IMR-90 (cell line): ENCODE measurements around the gene ADAMTS9. TPM values are rescaled to one million over a fixed set of nuclear protein-coding genes. Genes with fewer than 3 reads are reported as not detected.

Experiments
- ATAC-seq: fragments of 200-7000 bp; cut with Tn5 transposase; 2 replicates; pipeline ENCODE4 v1.9.1; 2020; ENCODE audit warnings: low read depth, mild to moderate bottlenecking, moderate library complexity
- BruUV-seq: library from RNA; stranded (reverse); fragments of 400-500 nt; replicated peaks from 2 replicates; lab custom pipeline; 2021; lab: Mats Ljungman, UMichigan
- CTCF ChIA-PET: fragments of 300-600 bp; formaldehyde crosslinking; extraction: SDS; loops from one replicate; lab custom pipeline; 2021; ENCODE audit warnings: antibody characterized with exemption; lab: Yijun Ruan, JAX
- POLR2A ChIA-PET: fragments of 300-600 bp; sonication (Branson Sonifier 250); formaldehyde crosslinking; loops from one replicate; lab custom pipeline; 2022; ENCODE audit warnings: antibody characterized with exemption; ENCODE audit not compliant: unreplicated experiment; lab: Charles Lee
- DNase-seq: peaks from one replicate; pipeline ENCODE4 v3.0.0; 2013
- H2AFZ ChIP-seq: replicated peaks from 2 replicates; pipeline ENCODE3; 2013; ENCODE audit warnings: low read length, mild to moderate bottlenecking; ENCODE audit not compliant: poor library complexity
- H2AK5ac ChIP-seq: 2 replicates; pipeline ENCODE4 v1.6.1; 2013; ENCODE audit warnings: low read depth, low read length, inconsistent platforms
- H2AK9ac ChIP-seq: replicated peaks from 2 replicates; pipeline ENCODE3; 2013; ENCODE audit warnings: mild to moderate bottlenecking, low read depth, low read length, moderate library complexity; ENCODE audit not compliant: poor library complexity
- H2BK120ac ChIP-seq: 2 replicates; pipeline ENCODE4 v1.6.1; 2013; ENCODE audit warnings: low read depth, low read length, inconsistent platforms
- H2BK15ac ChIP-seq: 3 replicates; pipeline ENCODE4 v1.6.1; 2013; ENCODE audit warnings: low read depth, low read length, inconsistent platforms
- H2BK20ac ChIP-seq: 2 replicates; pipeline ENCODE4 v1.6.1; 2013; ENCODE audit warnings: low read depth, mild to moderate bottlenecking, inconsistent platforms, low read length, moderate library complexity
- H2BK5ac ChIP-seq: 2 replicates; pipeline ENCODE4 v1.6.1; 2013; ENCODE audit warnings: mild to moderate bottlenecking, low read depth, low read length, inconsistent platforms; ENCODE audit not compliant: poor library complexity, severe bottlenecking
- H3K14ac ChIP-seq: replicated peaks from 2 replicates; pipeline ENCODE4 v1.6.1; 2013; ENCODE audit warnings: low read depth, low read length, inconsistent platforms
- H3K18ac ChIP-seq: 2 replicates; pipeline ENCODE4 v1.6.1; 2013; ENCODE audit warnings: low read depth, low read length, control low read depth
- H3K23ac ChIP-seq: 2 replicates; pipeline ENCODE4 v1.6.1; 2013; ENCODE audit warnings: low read depth, low read length, inconsistent platforms
- H3K27ac ChIP-seq: 2 replicates; pipeline ENCODE4 v1.5.1; 2013; ENCODE audit warnings: mild to moderate bottlenecking, control low read depth, low read length; ENCODE audit not compliant: insufficient read depth
- H3K27me3 ChIP-seq: 2 replicates; pipeline ENCODE4 v1.6.1; 2013; ENCODE audit warnings: low read length; ENCODE audit not compliant: control insufficient read depth, insufficient read depth
- H3K36me3 ChIP-seq: 2 replicates; pipeline ENCODE4 v1.6.1; 2013; ENCODE audit warnings: low read length, mixed read lengths; ENCODE audit not compliant: control insufficient read depth, insufficient read depth
- H3K4ac ChIP-seq: 2 replicates; pipeline ENCODE4 v1.6.1; 2013; ENCODE audit warnings: low read depth, low read length, inconsistent platforms
- H3K4me1 ChIP-seq: 2 replicates; pipeline ENCODE4 v1.6.1; 2013; ENCODE audit warnings: low read length, mixed read lengths; ENCODE audit not compliant: control insufficient read depth, insufficient read depth
- H3K4me2 ChIP-seq: 2 replicates; pipeline ENCODE4 v1.6.1; 2013; ENCODE audit warnings: low read depth, mild to moderate bottlenecking, control low read depth, low read length, moderate library complexity
- H3K4me3 ChIP-seq: 2 replicates; pipeline ENCODE4 v1.5.1; 2013; ENCODE audit warnings: low read depth, mild to moderate bottlenecking, control low read depth, low read length, moderate library complexity; ENCODE audit not compliant: insufficient read depth
- H3K56ac ChIP-seq: 2 replicates; pipeline ENCODE4 v1.6.1; 2013; ENCODE audit warnings: low read length, inconsistent platforms; ENCODE audit not compliant: insufficient read depth; ENCODE audit errors: extremely low read depth
- H3K79me1 ChIP-seq, 2 experiments: 2 replicates each; pipeline ENCODE4 v1.6.1; 2013; ENCODE audit warnings: low read length in 2 of 2, inconsistent platforms in 1 of 2, low read depth in 1 of 2
- H3K9ac ChIP-seq: 2 replicates; pipeline ENCODE4 v1.6.1; 2013; ENCODE audit warnings: low read depth, low read length, control low read depth
- H3K9me1 ChIP-seq: 2 replicates; pipeline ENCODE4 v1.6.1; 2013; ENCODE audit warnings: low read length, inconsistent platforms; ENCODE audit not compliant: insufficient read depth
- H3K9me3 ChIP-seq: 2 replicates; pipeline ENCODE4 v1.6.1; 2013; ENCODE audit warnings: low read length; ENCODE audit not compliant: control insufficient read depth, insufficient read depth
- H4K20me1 ChIP-seq: 2 replicates; pipeline ENCODE4 v1.6.1; 2013; ENCODE audit warnings: low read length, inconsistent platforms; ENCODE audit not compliant: insufficient read depth
- H4K5ac ChIP-seq: 2 replicates; pipeline ENCODE4 v1.6.1; 2013; ENCODE audit warnings: mild to moderate bottlenecking, low read depth, low read length, control low read depth
- H4K8ac ChIP-seq, 2 experiments: 2 replicates each; pipeline ENCODE4 v1.6.1; 2013; ENCODE audit warnings: low read depth in 2 of 2, low read length in 2 of 2, control low read depth in 1 of 2, inconsistent platforms in 1 of 2
- H4K91ac ChIP-seq: 2 replicates; pipeline ENCODE4 v1.6.1; 2013; ENCODE audit warnings: low read depth, low read length, inconsistent platforms; ENCODE audit not compliant: insufficient read depth
- CHD1 ChIP-seq: IDR thresholded peaks from 2 replicates; pipeline ENCODE4 v1.6.1; 2012; ENCODE audit warnings: low read depth, low read length, improper control_type of control experiment
- USF2 ChIP-seq: fragments of 150-350 bp; IDR thresholded peaks from 2 replicates; pipeline ENCODE4 v1.6.1; 2017; ENCODE audit warnings: mild to moderate bottlenecking, antibody characterized with exemption, low read length, low read depth
- WGBS, 2 experiments: methylation state at CpG; one replicate each; pipeline versions ENCODE4 v1.1.5 to v1.1.7; 2013; ENCODE audit warnings: missing lambda C conversion rate in 2 of 2; ENCODE audit not compliant: insufficient read length in 1 of 2; ENCODE audit errors: extremely low coverage in 2 of 2; 5-methylcytosine and 5-hydroxymethylcytosine counted together
- dilution Hi-C: fragments of 300-500 bp; cut with HindIII; formaldehyde crosslinking; loops from one replicate; pipeline ENCODE4 v1.14.3; 2018; ENCODE audit warnings: low sequenced_read_pairs; ENCODE audit not compliant: unreplicated experiment
- in situ Hi-C: fragments of 300-500 bp; cut with MboI; formaldehyde crosslinking; loops from 3 replicates; pipeline ENCODE4 v1.14.3; 2019; ENCODE audit warnings: low sequenced_read_pairs, inconsistent platforms, mixed read lengths
- intact Hi-C: fragments of 100-400 bp; cut with micrococcal nuclease; formaldehyde crosslinking; loops from 2 replicates; pipeline ENCODE4 v1.10.0; 2022
- polyA plus RNA-seq, 3 experiments: library from polyadenylated mRNA; depleted of rRNA; stranded (reverse); fragments of >200 nt; gene quantifications; 2 replicates each; pipeline ENCODE4 v1.2.3, GENCODE V29; 2012; ENCODE audit warnings: low replicate concordance in 1 of 3
- total RNA-seq: library from RNA; depleted of rRNA; stranded (reverse); fragments of >200 nt; gene quantifications from 2 replicates; pipeline ENCODE4 v1.2.3, GENCODE V29; 2012
- TF ChIP-seq, protein P1 (sequence below): fragments of 150-350 bp; IDR thresholded peaks from 2 replicates; pipeline ENCODE4 v1.6.1; 2016; ENCODE audit warnings: low read depth, mild to moderate bottlenecking, low read length, moderate library complexity, borderline replicate concordance

The ADAMTS9 gene
- total and polyA plus RNA-seq, 2 of the 4 experiments (the other 2 are of a cell fraction), result 0.55 to 1.1 TPM

DNA sequence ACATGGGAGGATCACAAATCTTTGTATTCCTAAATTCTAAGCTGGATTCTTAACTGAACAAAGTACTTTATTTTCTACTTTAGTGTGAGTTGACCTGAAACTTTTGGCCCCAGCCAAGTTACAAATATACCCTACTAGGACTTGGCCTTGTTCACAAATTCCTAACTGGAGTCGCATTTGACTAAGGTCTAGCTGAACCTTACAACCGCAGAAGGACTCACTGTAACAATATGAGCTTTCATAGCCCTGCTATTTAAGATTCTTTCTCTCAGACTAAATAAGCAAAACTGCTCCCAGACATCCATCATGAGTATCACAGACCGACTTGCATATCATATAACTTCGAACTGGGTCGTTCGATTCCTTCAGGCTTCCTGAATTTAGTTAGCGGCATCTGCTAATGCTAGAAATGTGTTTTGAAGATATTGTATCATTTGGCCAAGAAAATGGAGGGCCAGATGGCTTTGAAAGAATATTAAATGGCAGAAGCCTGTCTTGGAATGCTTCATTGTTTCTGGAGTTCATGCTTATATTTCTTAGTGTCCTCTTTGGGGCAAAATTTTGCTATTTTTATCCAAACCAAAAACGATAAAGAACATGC is 28.4 kb upstream of the ADAMTS9 start:
- H4K91ac ChIP-seq, result no peak overlapping the region
- peaks cover 1% of the 10 kb centered on the region; the same call in 1 of the 2 replicates for H3K27me3 ChIP-seq
- H4K20me1 ChIP-seq, result no peaks in the 10 kb centered on the region
- no peak overlapping the region for H3K4me2 ChIP-seq
- DNase-seq, result peak; percentile 2
- intact Hi-C loops, result no loop called here
- no peak overlapping the region for H2BK20ac ChIP-seq
- H3K9me3 ChIP-seq, result no peaks in the 10 kb centered on the region
- H2BK15ac ChIP-seq, result no peak overlapping the region
- no peak overlapping the region for H2BK120ac ChIP-seq
- H3K18ac ChIP-seq, result no peak overlapping the region
- no peak overlapping the region for H2AK9ac ChIP-seq
- TF ChIP-seq USF2, result no peak
- TF ChIP-seq CHD1, result no peak
- TF ChIP-seq, protein P1, sequence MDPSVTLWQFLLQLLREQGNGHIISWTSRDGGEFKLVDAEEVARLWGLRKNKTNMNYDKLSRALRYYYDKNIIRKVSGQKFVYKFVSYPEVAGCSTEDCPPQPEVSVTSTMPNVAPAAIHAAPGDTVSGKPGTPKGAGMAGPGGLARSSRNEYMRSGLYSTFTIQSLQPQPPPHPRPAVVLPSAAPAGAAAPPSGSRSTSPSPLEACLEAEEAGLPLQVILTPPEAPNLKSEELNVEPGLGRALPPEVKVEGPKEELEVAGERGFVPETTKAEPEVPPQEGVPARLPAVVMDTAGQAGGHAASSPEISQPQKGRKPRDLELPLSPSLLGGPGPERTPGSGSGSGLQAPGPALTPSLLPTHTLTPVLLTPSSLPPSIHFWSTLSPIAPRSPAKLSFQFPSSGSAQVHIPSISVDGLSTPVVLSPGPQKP, result no peak
- in situ Hi-C loops, result no loop called here
- no peak overlapping the region for H3K27ac ChIP-seq
- BruUV-seq, result no TSS peak
- H4K5ac ChIP-seq, result no peak overlapping the region
- H3K79me1 ChIP-seq, result no peaks in the 10 kb centered on the region
- WGBS, 2 experiments, result 90% methylated on average over 2 of the region's 8 CpGs; no CpG with 5 or more reads in 1 of the 2 experiments
- no peak overlapping the region for H4K8ac ChIP-seq
- H3K14ac ChIP-seq, result no peak overlapping the region
- no peaks in the 10 kb centered on the region for H3K9me1 ChIP-seq
- ChIA-PET CTCF (interaction anchor here (0.6 kb wide), 1 partner anchor 17 kb away, joined by 3 read pairs; no protein-coding TSS in a partner anchor), POLR2A (no interaction called here)
- H3K36me3 ChIP-seq, result no peaks in the 10 kb centered on the region
- no peak overlapping the region for H3K9ac ChIP-seq
- H2AK5ac ChIP-seq, result no peak overlapping the region
- H3K23ac ChIP-seq, result no peak overlapping the region
- no peak overlapping the region for H3K4ac ChIP-seq
- H2AFZ ChIP-seq, result no peak overlapping the region
- H3K4me1 ChIP-seq, result no peaks in the 10 kb centered on the region
- no peak overlapping the region for H2BK5ac ChIP-seq
- H3K4me3 ChIP-seq, result no peak overlapping the region
- ATAC-seq, result peak; percentile 27; the same call in 1 of the 2 replicates
- no peak overlapping the region for H3K56ac ChIP-seq
- dilution Hi-C loops, result no loop called here
